ENCODE results near the gene SLC2A9. TPM values are rescaled to one million over a fixed set of nuclear protein-coding genes. Genes with fewer than 3 reads are reported as not detected.

The SLC2A9 gene
- total RNA-seq, 2 experiments from 2014 or later: 1.1 to 1.2 TPM

DNA sequence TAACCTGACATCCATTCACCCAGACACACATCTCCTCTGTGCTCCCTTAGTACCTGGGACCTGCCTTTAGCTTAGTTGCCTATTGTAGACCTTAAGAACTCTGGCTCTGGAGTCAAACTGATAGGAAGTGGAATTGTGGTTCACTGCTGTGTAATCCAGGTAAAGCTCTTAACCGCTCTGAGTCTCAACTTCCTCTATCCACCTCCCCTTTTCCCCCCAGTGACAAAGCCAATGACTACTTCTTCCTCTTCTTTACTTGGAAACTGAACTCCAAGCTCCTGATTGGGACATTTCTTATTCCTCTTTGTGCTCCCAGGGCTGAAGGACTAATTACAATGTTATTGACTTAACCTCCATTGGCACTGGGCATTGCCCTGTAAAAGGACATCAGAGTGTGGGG lies 145.8 kb downstream of the SLC2A9 start:
- H3K9me3 Mint-ChIP-seq: no peaks in the 10 kb centered on the region
- H3K27me3 Mint-ChIP-seq: no peaks in the 10 kb centered on the region
- DNase-seq: no peak
- H3K4me1 Mint-ChIP-seq: no peaks in the 10 kb centered on the region
- no peaks in the 10 kb centered on the region for H3K36me3 Mint-ChIP-seq
- H3K27ac Mint-ChIP-seq: no peak overlapping the region
- H3K4me3 Mint-ChIP-seq: no peak overlapping the region

DNA sequence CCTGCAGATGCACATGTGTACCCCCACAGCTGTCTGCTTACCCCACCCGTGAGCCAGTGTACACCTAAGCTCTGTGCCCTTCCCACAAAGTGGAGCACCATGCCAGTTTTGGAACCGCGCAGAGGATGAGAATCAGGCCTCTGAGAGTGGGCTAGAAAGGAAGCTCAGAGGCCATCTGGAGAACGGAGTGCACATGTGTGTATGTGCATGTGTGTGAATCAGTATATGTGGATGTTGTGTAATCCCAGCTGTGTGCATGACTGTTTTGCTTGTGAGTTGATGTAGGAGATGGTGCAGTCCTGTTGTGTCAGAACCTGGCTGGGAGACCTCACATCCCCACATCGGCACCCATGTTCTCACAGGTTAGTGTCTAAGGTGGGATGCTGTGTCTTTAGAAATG lies 146.9 kb downstream of the SLC2A9 start:
- no peaks in the 10 kb centered on the region for H3K36me3 Mint-ChIP-seq
- H3K4me1 Mint-ChIP-seq: no peaks in the 10 kb centered on the region
- no peak overlapping the region for H3K27ac Mint-ChIP-seq
- H3K4me3 Mint-ChIP-seq: no peak overlapping the region
- no peak for DNase-seq
- H3K27me3 Mint-ChIP-seq: no peaks in the 10 kb centered on the region
- H3K9me3 Mint-ChIP-seq: no peaks in the 10 kb centered on the region

DNA sequence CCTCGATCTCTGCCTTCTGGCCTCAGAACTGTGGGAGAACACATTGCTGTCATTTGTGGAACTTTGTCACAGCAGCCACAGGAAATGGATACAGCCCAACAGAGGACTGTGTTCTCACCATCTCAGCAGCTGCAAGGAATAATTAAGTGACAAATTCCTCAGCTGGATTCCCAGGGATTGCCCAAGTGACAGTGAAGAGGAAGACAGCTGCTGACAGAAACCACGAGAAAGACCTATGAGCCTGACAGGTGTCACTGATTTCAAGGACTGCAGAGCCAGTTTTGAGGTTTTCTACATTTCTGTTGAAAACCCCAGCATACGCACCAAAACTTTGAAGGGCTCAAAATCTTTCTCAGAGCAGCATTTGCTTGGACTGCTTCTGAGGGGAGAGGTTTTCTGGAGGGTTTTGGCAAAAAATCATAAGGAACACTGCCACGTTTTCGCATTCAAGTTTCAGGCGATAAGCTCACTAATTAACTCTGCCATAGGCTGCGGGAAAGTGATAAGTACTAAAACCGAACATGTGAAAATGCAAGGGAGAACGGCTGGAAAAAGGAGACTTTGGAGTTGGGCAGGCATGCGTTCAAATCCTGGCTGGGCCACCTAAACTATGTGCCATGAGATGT lies 151.0 kb downstream of the SLC2A9 start:
- H3K27ac Mint-ChIP-seq: no peak overlapping the region
- no peak overlapping the region for H3K4me3 Mint-ChIP-seq
- no peak for DNase-seq
- H3K27me3 Mint-ChIP-seq: no peaks in the 10 kb centered on the region
- no peaks in the 10 kb centered on the region for H3K36me3 Mint-ChIP-seq
- H3K4me1 Mint-ChIP-seq: no peaks in the 10 kb centered on the region
- no peaks in the 10 kb centered on the region for H3K9me3 Mint-ChIP-seq

GRCh38 chr4:9867751-9868425 lies 153.4 kb downstream of the SLC2A9 start:
- Mint-ChIP-seq H3K27me3 (no peaks in the 10 kb centered on the region), H3K36me3 (no peaks in the 10 kb centered on the region), H3K4me1 (no peaks in the 10 kb centered on the region), H3K9me3 (no peaks in the 10 kb centered on the region), H3K27ac (no peak overlapping the region), H3K4me3 (no peak overlapping the region)
- DNase-seq: no peak

DNA sequence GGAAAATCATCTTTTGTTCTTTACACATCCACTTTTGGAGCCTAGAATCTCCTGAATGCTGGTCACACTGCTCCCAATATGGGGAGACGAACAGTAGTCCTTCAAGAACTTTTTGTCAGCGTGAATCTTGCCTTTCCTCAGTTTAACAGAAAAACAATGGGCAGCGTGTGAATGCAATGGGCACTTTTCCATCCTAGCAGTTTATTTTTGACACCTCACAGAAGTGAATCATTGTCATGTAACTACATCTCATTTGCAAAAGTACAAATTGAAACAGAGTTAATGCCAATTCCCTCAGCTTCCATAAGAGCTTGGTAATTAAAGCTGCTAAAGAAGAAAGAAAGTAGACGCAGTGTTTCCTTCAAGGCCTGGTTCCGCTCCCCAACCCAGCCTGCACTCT lies 154.4 kb downstream of the SLC2A9 start:
- H3K27ac Mint-ChIP-seq: no peak overlapping the region
- no peaks in the 10 kb centered on the region for H3K4me1 Mint-ChIP-seq
- H3K27me3 Mint-ChIP-seq: no peaks in the 10 kb centered on the region
- no peaks in the 10 kb centered on the region for H3K9me3 Mint-ChIP-seq
- no peaks in the 10 kb centered on the region for H3K36me3 Mint-ChIP-seq
- no peak for DNase-seq
- H3K4me3 Mint-ChIP-seq: no peak overlapping the region

- DNase-seq: no peak
- Mint-ChIP-seq H3K4me3 (no peak overlapping the region), H3K36me3 (no peaks in the 10 kb centered on the region), H3K27ac (no peak overlapping the region), H3K9me3 (no peaks in the 10 kb centered on the region), H3K4me1 (no peaks in the 10 kb centered on the region), H3K27me3 (no peaks in the 10 kb centered on the region)
Observed at GRCh38 chr4:9861561-9861960, 159.7 kb downstream of the SLC2A9 start.

DNA sequence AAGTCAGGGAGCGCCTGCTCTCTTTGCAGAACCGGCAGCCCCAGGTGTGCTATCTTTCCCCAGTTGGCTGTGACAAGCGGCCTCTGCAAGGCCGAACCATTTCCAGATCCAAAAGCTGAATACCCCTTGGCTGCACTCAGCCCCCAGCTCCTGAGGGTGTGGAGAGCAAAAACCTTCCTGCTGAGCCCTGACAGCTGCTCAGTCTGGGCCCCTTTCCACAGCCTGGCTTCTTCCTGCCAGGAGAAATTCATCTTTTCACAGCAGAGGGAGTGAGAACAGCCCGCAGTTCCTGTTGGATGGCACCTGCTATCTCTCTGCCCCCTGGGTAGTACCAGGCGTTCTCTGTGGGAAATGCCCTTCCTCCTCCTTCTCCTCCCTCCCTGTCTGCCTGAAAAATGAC lies 161.5 kb downstream of the SLC2A9 start:
- H3K4me1 Mint-ChIP-seq: no peaks in the 10 kb centered on the region
- H3K4me3 Mint-ChIP-seq: no peak overlapping the region
- no peaks in the 10 kb centered on the region for H3K36me3 Mint-ChIP-seq
- no peak for DNase-seq
- peaks cover 11% of the 10 kb centered on the region for H3K9me3 Mint-ChIP-seq
- H3K27ac Mint-ChIP-seq: no peak overlapping the region
- no peaks in the 10 kb centered on the region for H3K27me3 Mint-ChIP-seq

DNA sequence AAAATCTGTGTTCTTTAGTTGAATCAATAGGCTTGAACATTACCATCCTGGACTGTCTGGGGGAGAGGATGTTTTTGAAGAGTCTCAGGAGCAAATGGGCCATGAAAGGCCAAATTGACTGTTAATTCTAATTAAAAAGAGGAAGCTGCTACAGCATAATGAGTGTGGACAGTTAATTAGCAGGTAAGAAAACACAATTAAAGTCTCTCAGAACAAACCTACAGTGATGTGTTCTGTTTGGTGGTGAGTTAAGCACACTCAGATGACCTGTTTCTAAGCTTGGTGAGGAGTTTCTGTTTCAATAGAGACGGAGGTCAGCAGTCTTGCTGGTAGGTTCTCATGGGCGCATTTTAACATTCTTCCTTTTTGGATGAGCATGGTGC lies 171.8 kb downstream of the SLC2A9 start:
- no peak for DNase-seq
- no peak overlapping the region for H3K4me3 Mint-ChIP-seq
- no peak overlapping the region for H3K27ac Mint-ChIP-seq
- H3K9me3 Mint-ChIP-seq: no peaks in the 10 kb centered on the region
- no peaks in the 10 kb centered on the region for H3K36me3 Mint-ChIP-seq
- no peaks in the 10 kb centered on the region for H3K4me1 Mint-ChIP-seq
- H3K27me3 Mint-ChIP-seq: no peaks in the 10 kb centered on the region

- no peaks in the 10 kb centered on the region for H3K36me3 Mint-ChIP-seq
- no peaks in the 10 kb centered on the region for H3K4me1 Mint-ChIP-seq
- no peak overlapping the region for H3K27ac Mint-ChIP-seq
Observed at GRCh38 chr4:9847968-9848748, 173.1 kb downstream of the SLC2A9 start.

DNA sequence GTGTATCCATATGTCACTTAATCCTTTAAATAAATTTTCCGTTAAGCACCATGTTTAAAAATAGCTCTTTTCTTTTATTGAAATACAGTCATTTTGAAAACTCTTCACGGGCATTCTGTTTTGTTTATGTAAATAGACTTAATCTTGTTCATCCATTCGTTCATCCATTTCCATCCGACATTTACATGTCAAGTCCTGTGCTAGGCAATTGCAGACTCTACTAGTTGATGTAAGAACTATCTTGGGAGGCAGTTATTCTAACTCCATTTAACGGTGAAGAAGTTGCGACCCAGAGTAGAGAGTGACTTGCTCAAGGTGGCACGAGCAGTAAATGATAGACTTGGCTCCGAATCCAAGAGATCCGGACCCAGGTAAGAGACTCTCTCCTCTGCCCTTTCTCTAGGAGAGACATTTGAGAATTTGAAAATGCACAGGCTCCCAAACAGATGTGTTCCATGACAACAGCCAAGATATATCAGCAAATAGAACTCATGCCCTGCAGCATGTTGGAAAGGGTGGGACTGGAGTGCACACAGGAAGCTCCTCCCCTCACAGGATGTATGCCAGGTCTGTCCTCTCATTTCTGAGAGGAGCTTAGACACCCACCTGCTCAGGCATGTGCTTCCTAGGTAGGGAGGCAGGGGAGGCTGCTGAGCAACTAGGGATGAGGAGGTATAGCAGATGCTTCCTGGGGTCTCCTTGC lies 175.4 kb downstream of the SLC2A9 start:
- Mint-ChIP-seq H3K27me3 (no peaks in the 10 kb centered on the region), H3K4me3 (no peak overlapping the region), H3K9me3 (peaks cover 5% of the 10 kb centered on the region), H3K27ac (no peak overlapping the region), H3K4me1 (no peaks in the 10 kb centered on the region), H3K36me3 (no peaks in the 10 kb centered on the region)
- DNase-seq: no peak

More at GRCh38 chr4:9847968-9848748, 173.1 kb downstream of the SLC2A9 start:
- no peak for DNase-seq
- H3K27me3 Mint-ChIP-seq: no peaks in the 10 kb centered on the region
- no peaks in the 10 kb centered on the region for H3K9me3 Mint-ChIP-seq
- H3K4me3 Mint-ChIP-seq: no peak overlapping the region

DNA sequence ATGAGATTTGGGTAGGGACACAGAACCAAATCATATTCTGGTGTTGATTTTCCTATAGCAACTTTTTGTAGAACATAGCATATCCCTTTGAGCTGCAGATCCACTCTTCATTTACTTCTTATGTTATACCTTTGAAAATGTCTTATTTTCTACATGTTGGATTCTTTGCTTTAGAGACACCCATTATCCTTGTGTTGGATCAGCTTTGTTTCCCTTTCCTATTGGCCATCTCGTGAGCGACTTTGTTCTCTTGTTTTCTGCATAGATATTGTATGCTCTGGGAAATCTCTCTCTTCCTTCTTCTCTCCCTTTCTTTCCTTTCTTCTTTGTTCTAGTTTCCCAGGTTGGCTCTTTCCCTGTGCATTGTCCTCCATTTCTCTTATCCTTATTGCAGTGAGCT lies 180.2 kb downstream of the SLC2A9 start:
- no peak for DNase-seq
- Mint-ChIP-seq H3K4me1 (no peaks in the 10 kb centered on the region), H3K27me3 (no peaks in the 10 kb centered on the region), H3K4me3 (no peak overlapping the region), H3K9me3 (peaks cover 11% of the 10 kb centered on the region), H3K27ac (no peak overlapping the region), H3K36me3 (no peaks in the 10 kb centered on the region)

DNA sequence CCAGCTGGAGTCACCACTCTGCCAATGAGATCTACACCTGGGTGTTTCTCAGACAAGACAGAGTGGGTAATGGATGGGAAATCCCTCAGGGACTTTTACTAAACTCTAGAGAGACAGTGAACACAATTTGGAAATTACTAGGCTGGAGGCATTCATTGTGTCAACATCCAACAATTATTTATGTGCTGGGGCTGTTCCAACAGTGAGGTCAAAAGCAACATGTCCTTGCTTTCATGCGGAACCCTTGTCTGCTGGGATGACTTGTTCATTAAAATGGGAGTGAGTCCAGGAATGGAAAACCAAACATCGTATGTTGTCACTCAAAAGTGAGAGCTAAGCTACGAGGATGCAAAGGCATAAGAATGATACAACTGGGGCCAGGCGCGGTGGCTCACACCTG lies 185.9 kb downstream of the SLC2A9 start:
- Mint-ChIP-seq H3K36me3 (no peaks in the 10 kb centered on the region), H3K4me3 (no peak overlapping the region), H3K27me3 (no peaks in the 10 kb centered on the region), H3K4me1 (no peaks in the 10 kb centered on the region), H3K9me3 (peaks cover 4% of the 10 kb centered on the region), H3K27ac (no peak overlapping the region)
- no peak for DNase-seq

DNA sequence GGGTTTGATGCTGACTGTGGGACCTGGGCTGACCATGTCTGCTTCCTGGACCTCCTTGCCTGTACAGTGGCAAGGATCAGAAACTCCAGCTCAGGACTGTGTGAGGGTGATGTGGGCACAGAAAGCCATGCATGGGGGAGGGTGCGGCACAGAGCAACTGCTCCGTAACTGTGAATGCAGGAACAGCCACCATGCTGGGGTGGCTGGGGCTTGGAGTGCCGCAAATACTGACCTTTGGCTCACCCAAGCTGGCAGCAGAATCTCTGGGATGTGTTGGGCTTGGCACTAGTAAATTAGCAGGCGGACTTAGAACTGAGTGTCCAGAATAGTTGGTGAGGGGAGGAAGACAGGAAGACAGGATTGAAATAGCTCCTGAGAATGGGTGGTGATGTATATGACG lies 187.9 kb downstream of the SLC2A9 start:
- Mint-ChIP-seq H3K9me3 (no peaks in the 10 kb centered on the region), H3K4me3 (no peak overlapping the region), H3K27me3 (no peaks in the 10 kb centered on the region), H3K27ac (no peak overlapping the region), H3K36me3 (no peaks in the 10 kb centered on the region), H3K4me1 (no peaks in the 10 kb centered on the region)
- no peak for DNase-seq

GRCh38 chr4:9832640-9833039 lies 188.7 kb downstream of the SLC2A9 start:
- Mint-ChIP-seq H3K27me3 (peaks cover 3% of the 10 kb centered on the region), H3K27ac (no peak overlapping the region), H3K4me3 (no peak overlapping the region), H3K36me3 (no peaks in the 10 kb centered on the region), H3K9me3 (no peaks in the 10 kb centered on the region), H3K4me1 (no peaks in the 10 kb centered on the region)
- no peak for DNase-seq

- Mint-ChIP-seq H3K4me3 (no peak overlapping the region), H3K36me3 (no peaks in the 10 kb centered on the region), H3K4me1 (peaks cover 12% of the 10 kb centered on the region), H3K9me3 (no peaks in the 10 kb centered on the region), H3K27ac (no peak overlapping the region), H3K27me3 (peaks cover 8% of the 10 kb centered on the region)
- DNase-seq: no peak
Observed at GRCh38 chr4:9826551-9826950, 194.7 kb downstream of the SLC2A9 start.

Data from activated naive CD8-positive, alpha-beta T cell treated with anti-CD3 and anti-CD28 coated beads for 36 hours (primary cell).